Measurements from ENCODE around the gene PPT1.
"Not testable (repeated sequence)": the region's sequence is repeated elsewhere in the genome, so short reads cannot be mapped to it uniquely, and the experiment has no call there.

Gene PPT1

DNA sequence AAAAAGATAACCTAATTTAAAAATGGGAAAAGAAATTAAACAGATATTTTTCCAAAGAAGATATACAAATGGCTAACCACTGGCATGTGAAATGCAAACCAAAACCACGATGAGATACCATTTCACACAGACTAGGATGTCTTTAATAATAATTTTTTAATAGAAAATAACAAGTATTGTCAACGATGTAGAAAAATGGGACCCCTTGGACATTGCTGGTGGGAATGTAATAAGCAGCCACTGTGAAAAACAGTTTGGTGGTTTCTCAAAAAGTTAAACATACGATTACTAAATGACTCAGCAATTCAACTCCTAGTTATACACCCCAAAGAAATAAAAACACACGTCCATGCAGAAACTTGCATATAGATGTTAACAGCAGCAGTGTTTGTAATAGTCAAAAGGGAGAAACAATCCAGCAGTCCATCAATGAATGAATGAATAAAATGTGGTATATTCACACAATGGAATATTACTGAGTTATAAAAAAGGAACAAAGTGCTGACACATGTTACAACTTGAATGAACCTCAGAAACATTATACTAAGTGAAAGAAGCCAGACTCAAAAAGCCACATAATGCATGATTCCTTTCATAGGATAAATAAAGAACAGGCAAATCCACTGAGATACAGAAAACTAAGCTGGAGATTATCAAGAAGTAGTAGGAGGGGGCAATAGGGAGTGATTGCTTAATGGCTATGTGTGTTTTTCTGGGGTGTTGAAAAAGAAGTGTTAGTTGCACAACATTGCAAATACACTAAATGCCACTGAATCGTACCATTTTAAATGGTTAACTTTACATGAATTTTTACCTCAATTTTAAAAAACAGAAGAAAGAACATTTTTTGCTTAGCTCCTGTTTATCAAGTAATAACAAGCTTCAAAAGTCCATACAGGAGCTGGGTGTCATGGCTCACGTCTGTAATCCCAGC is 4.1 kb downstream of the PPT1 start:
- no peak for DNase-seq (ENCODE audit: low spot score)

DNA sequence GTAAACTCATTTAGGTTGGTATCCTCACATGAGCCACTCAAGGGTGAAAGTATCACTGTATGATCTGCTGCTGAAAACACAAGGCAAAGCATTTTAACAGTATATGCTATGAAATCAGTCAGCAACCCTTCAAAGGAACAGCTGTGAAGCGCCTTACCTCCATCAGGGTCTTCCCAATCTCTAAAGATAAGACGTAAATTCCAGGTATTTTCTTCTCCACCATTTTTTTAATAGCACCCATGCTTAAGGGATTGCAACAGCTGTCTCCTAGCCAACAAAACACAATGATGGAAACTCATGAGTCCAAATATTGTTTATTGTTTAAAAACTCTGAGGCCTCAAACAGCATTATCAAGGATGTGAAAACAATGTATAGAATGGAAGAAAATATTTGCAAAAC is 4.8 kb downstream of the PPT1 start:
- no peak for DNase-seq (ENCODE audit: low spot score)

DNA sequence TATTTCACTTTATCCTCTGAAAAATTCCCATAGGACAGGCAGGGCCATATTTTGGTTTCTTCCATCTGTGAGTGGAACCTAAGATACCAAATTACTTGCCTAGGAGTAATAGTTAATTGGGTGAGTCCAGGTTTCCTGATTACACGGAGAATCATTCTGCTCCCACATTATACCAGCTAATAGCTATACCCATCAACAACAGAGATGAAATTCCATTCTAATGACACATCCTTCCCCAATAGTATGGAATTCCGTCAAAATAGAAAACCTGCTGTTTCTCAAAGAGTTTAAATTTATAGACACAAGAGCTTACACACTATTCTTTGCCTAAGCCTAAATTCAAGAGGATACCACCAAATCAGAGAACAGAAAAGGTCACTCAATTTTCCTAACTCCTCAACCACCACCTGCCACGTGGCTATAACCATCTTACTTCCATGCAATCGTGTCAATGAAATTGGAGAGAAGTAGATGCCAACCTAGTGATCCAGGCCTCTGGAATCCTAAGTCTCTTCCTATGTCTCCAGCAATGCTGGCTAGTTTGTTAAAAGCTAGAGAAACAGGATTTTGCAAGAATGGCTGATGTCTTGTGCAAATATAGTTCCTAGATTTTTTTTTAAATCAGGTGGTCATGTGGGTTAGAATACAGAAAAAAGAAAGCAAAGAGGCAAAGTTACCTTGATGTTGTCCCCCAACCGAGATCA is 6.2 kb downstream of the PPT1 start:
- no peak for DNase-seq (ENCODE audit: low spot score)

DNA sequence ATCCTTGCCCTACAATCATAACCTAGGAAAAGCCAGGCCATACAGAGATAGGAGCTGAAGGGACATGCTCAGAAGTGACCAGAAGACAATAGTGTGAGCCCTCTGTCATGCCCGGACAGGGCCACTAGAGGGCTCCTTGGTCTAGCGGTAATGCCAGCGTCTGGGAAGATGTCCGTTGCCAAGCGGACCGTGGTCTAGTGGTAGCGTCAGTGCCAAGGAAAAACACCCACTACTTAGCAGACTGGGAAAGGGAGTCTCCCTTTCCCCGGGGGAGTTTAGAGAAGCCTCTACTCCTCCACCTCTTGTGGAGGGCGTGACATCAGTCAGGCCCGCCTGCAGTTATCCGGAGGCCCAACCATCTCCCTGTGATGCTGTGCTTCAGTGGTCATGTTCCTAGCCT is 12.3 kb downstream of the PPT1 start:
- not testable (repeated sequence) for DNase-seq (ENCODE audit: low spot score)

DNA sequence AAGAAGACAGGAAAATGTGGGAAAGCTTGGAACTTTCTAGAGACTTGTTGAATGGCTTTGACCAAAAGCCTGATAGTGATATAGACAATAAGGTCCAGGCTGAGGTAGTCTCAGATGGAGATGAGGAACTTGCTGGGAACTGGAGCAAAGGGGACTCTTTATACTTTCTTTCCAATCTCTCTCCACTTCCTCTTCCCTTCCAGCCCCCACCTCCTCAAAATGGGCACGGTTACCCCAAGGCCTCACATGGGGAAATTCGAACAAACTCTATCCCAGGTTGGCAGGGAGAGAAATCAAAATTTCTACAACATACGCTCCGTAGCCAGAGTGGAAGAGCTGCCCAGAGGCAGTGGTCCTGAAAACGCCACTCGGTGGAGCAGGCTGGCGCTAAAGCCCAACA is 15.2 kb downstream of the PPT1 start:
- DNase-seq (ENCODE audit: low spot score) = no peak

DNA sequence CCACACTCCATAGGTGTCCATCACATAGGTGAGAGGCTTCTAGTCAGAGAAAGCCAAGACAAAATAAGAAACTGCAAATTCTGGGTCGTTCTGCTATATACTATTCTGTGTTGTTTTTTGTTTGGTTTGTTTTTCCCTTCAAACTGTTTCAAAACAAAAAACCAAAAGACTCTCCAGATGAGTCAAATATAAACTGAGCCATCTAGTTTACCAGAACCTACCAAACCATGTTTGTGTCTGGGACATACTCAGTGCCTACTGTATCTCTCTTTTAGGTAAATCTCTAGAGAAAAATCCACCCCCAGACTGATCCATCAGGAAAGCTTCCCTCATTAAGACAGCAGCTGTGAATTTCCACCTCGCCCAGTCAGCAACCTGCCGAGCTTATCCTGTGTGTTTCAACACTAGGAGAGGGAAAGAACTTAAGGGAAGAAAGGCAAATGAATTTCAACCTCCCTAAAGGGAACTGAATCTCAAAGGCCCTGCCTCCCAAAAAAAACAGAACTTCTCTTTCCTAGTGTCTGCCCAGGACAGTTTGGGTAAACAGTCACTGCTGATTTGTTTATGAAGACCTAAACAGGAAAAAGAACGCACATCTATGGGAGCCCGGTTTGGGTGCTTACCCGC is 17.2 kb downstream of the PPT1 start:
- no peak for DNase-seq (ENCODE audit: low spot score)

DNA sequence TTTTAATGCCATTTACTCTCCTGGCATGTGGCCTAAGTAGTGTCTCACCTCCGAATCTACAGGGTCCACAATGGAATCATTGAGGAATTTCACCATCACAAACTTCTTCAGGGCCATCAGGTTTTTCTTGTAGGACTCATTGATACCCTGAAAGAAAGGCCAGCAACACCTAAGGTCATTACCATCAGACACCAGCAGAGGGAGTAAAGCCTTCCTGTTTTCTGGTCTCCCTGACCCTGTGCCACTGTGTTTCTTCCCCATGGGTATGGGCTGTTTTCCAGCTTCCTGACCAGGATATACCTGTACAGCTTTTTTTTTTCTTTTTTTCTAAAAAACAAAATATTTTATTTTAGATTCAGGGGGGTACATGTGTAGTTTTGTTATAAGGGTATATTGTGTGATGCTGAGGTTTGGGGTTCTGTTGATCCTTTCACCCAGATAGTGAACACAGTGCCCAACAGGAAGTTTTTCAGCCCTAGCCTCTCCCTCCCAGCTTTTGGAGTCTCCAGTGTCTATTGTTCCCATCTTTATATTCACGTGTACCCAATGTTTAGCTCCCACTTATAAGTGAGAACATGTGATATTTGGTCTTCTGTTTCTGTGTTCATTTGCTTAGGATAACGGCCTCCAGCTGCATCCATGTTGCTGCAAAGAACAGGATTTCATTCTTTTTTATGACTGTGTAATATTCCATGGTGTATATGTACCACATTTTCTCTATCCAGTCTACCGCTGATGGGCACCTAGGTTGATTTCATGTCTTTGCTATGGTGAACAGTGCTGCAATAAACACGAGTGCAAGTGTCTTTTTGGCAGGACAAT is 18.3 kb downstream of the PPT1 start:
- DNase-seq (ENCODE audit: low spot score) = peak; percentile 51

DNA sequence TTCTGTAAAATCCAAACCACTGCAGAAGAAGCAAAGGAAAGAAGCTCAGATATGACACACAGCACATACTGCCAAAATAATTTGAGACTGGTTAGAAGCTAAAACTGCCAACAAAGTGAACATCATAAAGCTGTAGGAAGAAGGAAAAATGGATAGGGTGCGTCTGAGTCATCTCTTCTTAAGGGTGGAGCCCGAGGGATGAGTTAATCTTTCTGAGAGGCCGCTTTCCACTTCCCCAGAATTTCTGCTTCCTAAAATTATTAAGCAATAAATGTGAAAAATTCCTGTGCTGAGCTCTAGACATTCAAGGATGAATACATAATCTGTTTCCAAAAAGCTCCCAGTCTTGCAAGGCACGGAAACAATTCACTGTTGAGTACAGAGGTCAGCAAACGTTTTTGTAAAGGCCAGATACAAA is 20.1 kb downstream of the PPT1 start:
- DNase-seq (ENCODE audit: low spot score) = no peak

DNA sequence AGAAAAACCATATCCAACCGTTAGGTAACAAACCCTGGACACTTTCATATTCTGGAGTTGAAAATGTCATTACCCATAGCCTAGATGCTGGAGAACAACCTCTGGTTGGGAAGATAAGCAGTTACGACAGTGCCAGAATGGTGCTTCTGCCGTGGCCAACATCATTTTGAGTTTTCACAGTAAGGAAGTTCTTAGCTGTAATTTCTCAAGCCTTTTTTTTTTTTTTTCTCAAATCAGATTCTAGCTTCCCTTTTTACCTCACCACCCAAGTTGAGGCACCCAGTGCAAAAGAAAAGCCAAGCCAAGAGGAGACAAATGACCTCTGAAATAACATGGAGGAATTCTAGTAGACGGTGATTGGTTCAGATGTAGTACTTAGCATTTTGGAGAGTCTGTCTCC is 21.8 kb downstream of the PPT1 start:
- no peak for DNase-seq (ENCODE audit: low spot score)

DNA sequence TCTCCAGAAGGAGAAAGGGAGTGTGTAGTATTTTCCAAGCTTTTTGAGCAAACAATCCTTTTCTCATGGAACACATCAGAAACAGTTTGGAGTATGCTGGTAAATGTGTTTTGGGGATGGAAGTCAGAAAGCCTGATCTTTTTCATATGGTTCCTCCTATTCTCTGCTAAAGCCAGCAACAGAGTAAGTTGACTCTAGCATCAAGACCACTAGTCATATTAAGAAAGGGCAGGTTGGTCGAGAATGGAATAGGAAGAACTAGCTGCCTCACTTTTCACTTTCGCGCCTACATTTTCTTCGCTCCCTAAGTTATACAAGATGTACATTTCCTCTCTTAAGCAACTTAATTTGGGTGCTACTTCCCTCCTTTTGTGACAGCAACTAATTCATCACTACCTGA is 24.0 kb downstream of the PPT1 start:
- no peak for DNase-seq (ENCODE audit: low spot score)

DNA sequence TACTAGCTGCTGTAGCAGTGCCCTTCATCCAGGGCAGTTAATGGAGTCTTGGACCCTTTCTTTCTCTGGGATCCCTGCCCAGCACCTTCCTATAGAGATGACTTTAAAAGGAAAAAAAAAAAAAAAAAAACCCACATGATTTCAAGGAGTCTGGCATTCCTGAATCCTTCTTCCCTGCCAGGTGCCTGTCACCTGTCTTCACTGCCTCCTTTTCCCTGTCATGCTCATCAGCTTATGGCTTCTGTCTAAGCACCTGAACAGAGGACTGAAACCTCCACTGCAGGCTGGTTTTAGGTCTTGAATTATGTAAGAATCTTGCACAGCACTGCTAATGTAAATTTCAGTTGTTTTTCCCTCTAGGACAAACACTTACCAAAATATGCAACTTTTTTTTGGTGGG is 24.9 kb downstream of the PPT1 start:
- DNase-seq (ENCODE audit: low spot score) = no peak

DNA sequence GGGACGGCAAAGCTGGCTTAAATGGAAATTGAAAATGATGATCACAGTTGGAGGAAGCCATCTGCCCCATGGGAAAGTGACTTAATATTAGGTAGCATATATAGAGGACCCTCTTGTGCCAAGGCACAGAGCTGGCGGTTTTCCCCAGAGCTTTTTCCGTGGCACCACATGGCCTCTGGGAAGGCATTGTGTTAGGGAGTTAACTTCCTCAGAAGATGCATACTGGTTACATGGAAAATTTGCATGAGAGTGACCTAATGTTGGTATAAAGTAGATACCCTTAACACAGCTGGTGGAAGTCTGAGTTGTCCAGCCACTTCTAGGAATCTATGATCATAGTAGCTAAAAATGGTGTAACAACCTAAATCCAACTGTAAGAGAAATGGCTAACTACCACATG is 29.2 kb downstream of the PPT1 start:
- DNase-seq (ENCODE audit: low spot score) = no peak

DNA sequence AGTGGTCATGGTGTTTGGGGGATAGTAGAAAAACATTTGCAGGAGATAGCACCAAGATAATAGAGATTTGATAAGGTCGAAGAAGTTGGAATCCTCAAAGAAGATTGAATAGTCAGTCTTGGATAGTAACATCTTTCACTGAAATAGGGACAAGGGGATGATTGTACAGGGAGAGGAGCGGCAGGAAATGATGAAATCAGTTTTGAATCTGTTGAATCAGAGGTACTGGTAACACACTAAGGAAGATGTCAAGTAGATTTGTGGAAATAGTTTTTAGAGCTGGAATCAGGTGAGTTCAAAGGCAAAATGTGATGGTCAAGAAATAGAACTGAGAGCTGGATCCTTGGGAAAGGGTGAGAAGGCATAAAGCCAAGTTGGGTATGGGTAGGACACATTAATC is 30.0 kb downstream of the PPT1 start:
- DNase-seq (ENCODE audit: low spot score) = no peak

DNA sequence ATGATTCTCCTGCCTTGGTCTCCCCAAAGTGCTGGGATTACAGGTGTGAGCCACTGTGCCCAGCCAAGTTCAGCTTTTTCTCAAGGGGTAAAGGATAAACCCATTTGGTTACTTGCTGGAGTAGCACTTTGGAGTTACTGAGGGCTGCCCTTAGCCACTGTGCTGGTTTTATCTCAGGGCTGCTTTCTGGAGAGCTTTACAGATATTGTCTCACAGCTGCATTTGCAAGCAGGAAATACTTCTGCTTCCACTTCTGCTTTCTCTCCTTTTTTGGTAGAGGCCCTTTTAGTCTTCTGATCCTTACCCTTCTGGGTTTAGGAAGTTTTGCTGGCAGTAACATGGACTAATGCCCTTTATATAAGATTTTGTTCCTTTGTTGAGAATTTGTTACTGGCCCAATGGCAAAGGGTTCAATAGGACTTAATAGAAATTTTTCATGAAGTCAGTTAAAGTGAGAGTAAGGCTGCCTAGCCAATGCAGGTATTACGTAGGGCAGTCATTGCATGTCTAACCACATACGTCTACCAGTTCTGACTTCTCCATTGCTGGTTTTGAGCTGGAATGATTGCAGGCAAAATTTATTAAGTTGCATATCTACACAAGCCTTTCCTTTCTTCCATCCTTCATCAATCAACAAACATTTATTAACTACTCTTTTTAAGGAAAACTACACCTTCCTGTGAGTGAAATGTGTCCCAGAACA is 32.1 kb downstream of the PPT1 start:
- no peak for DNase-seq (ENCODE audit: low spot score)

DNA sequence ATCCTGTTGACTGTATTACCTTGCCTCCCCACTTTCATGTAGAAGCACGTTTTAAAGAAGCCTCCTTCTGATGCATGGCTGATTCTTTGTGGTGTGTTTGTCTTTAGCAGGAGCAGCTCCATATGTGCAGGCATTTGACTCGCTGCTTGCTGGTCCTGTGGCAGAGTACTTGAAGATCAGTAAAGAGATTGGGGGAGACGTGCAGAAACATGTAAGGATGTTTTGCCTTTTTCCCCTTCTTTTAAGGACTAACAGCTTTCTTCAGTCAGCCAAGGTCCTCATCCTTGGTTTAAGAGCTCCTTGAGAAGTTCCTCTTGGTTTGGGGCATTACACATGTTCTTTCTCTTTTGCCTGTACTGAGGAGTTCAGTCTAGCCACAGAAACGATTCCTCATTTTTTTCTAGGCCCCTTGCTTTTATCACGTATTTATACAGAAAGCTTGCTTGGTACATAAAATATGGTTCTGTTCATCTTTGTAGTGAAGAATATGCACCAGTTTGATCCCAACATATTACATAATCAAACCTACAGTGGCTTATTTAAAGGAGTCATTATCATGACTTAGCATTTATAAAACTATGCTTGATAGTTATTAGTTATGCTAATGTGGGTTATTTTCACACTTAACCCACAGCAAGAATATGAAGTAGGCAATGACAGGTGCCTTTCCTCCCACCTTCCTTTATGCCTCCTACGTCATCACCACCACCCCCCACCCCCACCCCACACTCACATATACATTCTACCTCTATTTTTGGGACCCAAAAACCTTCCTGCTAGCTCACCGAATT is 36.9 kb downstream of the PPT1 start:
- no peak for DNase-seq (ENCODE audit: low spot score)

DNA sequence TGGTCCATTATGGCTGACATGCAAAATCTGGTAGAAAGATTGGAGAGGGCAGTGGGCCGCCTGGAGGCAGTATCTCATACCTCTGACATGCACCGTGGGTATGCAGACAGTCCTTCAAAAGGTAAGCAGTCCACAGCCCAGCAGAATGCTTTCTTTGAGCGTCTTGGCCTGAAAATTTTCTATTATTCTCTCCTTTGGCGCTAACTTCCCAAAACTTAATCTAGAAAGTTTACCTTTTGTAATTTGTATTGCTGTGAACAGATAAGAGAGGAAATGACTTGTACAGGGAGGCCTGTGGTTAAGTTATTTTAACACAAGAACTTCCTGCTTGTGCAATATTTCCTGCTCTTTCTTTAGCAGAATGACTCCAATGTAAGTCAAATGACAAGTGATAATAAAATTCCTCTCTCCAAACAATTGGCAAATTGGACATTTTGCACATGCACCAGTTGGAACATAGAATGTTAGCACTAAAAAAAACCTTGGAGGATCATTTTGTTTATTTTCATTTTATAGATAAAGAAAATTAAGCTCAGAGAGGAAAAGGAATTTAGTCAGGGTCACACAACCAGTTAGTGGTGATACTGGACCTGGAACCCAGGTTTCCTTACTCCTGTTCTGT is 37.6 kb downstream of the PPT1 start:
- peak; percentile 55 for DNase-seq (ENCODE audit: low spot score)

DNA sequence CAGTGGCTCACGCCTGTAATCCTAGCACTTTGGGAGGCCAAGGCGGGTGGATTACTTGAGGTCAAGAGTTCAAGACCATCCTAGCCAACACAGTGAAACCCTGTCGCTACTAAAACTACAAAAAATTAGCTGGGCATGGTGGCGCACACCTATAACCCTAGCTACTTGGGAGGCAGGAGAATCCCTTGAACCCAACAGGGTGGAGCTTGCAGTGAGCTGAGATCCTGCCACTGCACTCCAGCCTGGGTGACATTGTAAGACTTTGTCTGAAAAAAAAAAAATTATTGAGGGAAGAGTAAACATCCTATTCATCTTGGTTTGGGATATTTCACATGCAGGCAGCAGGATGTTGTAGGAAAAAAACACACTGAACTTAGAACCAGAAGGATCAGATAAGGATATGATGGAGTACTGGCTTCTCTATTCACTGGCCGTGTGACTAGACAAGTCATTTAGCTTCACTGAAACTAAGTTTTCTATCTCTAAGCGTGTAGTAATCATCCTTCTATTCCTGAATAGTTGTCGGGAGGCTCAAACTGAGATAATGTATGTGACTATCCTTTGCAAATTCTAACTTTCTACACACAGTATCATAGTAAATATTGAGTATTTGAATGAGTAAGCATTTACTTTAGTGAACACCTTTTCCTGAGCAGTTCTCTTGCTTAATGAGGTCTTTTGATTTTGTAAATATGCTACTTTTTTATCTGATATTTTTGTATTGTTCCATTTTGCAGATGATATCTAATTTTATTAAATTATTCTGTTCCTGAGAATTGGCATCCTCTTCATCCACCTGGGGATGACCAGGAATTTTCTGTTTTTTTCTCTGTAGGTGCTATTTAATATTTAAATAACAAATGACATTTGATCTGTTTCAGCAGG is 38.4 kb downstream of the PPT1 start:
- no peak for DNase-seq (ENCODE audit: low spot score)

DNA sequence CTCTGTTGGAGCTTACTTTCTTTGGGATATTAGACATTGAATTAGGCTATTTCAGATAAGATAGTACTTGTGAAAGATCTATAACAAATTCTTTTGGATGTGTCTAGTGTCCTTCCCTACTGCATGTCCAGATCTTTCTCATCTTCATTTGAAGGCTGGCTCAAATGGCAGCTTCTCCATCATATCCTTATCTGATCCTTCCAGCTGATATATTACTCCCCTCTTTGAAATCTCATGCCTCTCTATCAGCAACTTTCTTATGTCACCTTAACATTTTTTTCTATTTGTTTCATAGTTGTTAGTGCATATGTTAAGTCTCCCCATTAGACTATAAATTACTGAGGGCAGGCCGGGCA is 39.0 kb downstream of the PPT1 start:
- DNase-seq (ENCODE audit: low spot score) = no peak

DNA sequence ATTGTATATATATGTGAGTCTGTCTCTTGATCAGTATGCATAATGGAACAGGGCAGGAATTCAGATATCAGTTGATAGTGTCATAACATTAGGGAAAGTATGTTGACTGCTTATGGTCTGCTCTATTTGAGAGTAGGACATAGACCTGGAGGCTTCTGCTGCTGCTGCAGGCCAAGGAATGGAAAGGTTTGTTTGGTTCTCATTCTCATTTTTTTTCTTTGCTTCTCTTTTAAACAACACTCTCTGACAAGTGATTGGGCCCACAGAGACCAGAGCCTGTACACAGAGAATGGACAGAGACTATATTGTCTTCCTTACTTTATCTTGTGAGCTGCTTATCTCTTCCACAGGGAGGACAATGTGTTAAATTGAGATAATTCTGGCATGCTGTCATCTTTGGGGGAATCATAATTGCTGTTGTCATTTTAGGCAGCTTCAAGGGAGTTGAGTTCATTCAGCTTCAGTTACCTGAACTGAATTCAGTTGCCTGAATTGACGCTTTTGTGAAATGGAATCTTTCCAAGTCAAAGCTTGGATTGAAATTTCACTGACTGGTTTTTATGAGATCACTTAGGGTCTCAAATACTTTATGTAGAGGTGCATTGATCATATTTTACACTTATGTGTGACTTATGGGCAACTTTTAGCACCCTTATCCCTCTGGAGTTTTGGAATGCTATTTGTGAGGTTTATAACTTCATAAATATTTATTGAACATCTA is 39.6 kb downstream of the PPT1 start:
- no peak for DNase-seq (ENCODE audit: low spot score)

Data from CD4-positive, alpha-beta T cell treated with Interleukin-6 at 100 ng/mL for 8 hours (primary cell).